Jurkat, Clone E6-1 (cell line): ENCODE measurements around the gene KCNJ16.

Source experiments
- DNase-seq: peaks from one replicate; pipeline ENCODE4 v3.0.0-alpha.2; 2011; ENCODE audit warnings: low read depth, low spot score
- H3K4me3 ChIP-seq: 2 replicates; pipeline ENCODE4 v1.5.1; 2011; ENCODE audit warnings: mild to moderate bottlenecking, low read length, control low read depth, moderate library complexity

KCNJ16 gene

DNA sequence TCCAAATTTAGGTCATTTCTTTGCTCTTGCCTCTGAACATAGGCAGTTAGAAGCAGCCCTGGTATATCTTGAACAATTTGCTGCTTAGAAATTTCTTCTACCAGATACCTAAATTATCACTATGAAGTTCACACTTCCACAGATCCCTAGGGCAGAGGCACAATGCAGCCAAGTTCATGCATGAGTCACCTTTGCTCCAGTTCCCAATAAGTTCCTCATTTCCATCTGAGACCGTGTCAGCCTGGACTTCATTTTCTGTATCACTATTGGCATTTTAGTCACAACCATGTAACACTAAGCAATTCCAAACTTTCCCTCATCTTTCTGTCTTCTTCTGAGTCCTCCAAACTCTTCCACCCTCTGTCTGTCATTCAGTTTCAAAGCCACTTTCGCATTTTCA is 45.0 kb downstream of the KCNJ16 start:
- DNase-seq = no peak
- H3K4me3 ChIP-seq = no peak overlapping the region

DNA sequence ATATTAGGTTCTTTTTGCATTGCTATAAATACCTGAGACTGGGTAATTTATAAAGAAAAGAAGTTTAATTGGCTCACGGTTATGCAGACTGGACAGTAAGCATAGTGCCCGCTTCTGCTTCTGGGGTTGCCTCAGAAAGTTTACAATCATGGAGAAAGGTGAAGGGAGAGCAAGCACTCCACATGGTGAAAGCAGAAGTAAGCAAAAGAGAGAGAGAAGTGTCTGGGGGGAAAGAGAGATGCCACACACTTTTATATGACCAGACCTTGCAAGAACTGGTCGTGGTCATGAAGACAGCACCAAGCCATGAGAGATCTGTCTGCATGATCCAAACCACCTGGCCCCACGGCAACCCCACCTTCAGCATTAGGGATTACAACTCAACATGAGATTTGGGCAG is 45.4 kb downstream of the KCNJ16 start:
- H3K4me3 ChIP-seq = no peak overlapping the region
- no peak for DNase-seq

DNA sequence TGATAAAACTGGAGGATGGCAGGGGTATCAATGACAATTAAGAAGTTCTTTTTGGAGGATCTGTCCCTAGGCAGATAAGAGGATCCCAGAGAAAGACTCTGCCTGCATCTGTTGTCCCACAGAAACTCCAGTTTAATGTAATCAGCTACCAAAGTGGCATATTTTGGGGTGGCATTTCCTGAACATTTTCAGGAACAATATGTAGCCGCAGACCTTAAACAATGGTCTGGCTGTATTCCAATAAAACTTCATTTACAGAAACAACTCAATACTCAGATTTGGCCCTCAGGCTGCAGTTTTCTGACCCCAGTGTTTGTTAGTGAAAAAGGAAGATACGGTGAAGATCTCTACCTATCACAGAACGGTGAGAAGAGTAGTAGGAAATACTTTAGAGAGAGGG is 46.1 kb downstream of the KCNJ16 start:
- H3K4me3 ChIP-seq = no peak overlapping the region
- no peak for DNase-seq

DNA sequence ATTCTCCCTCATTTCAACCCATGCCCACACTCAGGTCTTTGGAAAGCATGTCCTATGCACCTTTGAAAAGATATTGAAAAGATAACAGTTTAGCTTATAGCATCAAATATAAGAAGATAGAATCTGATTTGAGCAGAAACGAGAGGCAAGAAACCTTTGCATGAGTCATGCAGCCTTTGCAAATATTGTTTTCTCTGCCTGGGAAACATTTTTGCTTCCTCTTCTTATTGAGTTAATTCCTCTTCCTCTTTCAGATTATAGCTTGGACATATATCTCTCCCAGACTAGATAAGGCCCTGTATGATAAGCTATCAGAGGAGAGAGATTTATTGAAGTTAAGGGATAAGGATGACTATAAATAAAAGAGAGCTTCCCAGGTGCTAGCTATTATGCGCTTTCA is 48.2 kb downstream of the KCNJ16 start:
- H3K4me3 ChIP-seq = no peak overlapping the region
- no peak for DNase-seq

DNA sequence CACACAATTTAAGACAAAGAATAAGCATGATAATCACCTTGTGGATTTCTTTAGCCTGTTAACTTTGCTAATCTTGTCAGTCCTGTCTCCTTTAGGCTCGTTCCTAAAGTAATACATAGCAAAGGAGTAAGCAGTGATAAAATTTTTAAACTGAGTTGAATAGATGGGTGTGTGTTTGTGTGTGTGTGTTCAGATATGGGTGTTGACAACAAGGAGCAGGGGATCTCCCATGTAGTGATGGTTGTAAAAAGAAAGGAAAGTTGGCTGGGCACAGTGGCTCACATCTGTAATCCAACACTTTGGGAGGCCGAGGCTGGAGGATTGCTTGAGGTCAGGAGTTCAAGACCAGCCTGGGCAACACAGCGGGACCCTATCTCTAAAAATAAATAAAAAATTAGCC is 49.7 kb downstream of the KCNJ16 start:
- no peak overlapping the region for H3K4me3 ChIP-seq
- no peak for DNase-seq

DNA sequence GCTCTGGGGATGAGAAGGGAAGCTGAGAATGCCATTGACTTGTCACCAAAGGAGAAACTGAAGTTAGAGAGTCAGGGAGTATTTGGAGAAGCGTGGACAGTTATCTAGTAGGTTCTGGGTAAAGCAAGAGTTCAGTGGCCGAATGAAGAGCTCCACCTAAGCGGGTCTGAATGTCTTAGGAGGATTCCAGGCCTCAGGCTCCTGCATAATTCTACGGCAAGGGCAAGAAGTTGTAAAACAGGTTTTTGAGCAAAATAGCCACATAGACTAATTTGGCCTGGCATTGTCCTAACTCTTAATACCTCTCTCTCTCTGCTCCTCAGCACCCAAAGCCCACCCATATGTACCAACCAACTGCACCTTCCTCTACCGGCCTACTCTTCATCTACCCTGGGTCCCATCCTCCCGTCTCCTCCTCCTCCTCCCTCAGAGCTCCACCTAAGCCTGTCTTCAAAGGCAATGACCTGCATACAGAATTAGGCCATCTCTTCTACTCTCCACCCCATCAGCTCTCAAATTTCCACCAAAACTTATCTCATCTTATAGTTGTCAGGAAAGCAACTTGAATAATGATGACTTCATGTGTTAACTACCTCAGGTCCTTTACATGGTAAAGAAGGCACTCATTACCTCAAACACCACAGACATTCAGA is 52.3 kb downstream of the KCNJ16 start:
- DNase-seq = no peak
- no peak overlapping the region for H3K4me3 ChIP-seq

DNA sequence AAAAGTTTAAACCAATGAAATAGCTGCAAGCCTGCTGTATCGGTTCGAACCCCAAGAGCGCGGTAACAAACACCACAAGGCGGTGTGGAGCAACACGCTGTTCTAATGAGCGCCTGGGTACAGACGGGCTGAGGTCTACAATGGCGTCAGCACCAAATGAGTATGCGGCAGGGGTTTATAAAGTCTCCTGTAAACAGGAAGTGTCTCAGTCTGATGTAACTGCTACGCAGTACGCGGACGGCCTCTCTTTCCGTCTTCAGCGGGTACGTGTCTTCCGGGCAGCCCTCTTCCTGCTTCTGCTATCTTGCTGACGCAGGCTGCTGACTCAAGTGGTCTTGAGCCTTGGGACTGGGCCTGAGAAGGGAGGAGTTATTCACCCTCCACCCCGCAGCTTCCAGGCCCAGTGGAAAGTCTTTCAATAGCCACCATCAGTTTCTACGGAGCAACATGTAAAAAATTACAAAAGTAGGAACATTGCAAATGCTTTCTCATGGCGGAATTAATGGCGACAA is 53.8 kb downstream of the KCNJ16 start:
- no peak overlapping the region for H3K4me3 ChIP-seq
- no peak for DNase-seq

DNA sequence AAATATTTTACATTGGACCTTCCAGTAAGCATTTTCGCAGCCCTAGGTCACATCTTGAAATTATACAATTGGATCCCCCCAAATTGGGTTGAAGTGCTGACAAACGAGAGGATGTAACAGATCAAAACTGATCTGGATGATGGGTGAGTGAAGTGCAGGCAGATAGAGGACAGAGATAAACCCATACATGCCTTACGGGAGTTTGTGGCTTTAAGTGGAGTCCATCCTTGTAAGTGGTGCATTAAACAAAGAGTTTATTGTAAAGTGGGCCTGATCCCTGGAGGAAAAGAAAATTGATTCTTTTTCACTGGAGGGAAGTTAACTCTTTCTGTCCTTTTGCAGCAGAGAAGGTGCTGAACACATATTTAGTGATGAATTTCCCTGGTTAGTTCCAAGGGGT is 55.3 kb downstream of the KCNJ16 start:
- H3K4me3 ChIP-seq = no peak overlapping the region
- no peak for DNase-seq

DNA sequence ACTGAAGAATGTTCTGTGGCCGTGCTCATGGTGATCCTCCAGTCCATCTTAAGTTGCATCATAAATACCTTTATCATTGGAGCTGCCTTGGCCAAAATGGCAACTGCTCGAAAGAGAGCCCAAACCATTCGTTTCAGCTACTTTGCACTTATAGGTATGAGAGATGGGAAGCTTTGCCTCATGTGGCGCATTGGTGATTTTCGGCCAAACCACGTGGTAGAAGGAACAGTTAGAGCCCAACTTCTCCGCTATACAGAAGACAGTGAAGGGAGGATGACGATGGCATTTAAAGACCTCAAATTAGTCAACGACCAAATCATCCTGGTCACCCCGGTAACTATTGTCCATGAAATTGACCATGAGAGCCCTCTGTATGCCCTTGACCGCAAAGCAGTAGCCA is 57.5 kb downstream of the KCNJ16 start:
- no peak for DNase-seq

DNA sequence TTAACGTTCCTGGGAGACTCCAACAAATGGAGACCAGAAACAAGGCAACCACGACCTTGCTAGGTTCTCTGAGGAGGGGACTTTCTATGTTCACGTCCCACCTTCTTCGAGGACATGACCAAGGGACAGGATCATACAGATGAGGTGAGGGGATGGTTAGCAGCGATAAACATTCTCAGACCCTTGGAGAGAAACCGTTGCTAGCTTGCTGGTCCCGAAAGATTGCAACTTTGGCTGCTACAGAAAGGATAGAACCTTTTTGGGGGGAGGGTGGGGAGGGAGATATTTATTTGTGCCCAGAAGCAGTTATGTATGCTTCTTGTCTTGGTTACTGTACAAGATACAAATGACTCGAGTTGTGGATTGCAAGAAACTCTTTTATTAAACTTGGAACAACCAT is 59.0 kb downstream of the KCNJ16 start:
- no peak for DNase-seq
- no peak overlapping the region for H3K4me3 ChIP-seq

More for the DNA sequence above, 57.5 kb downstream of the KCNJ16 start:
- no peak overlapping the region for H3K4me3 ChIP-seq

DNA sequence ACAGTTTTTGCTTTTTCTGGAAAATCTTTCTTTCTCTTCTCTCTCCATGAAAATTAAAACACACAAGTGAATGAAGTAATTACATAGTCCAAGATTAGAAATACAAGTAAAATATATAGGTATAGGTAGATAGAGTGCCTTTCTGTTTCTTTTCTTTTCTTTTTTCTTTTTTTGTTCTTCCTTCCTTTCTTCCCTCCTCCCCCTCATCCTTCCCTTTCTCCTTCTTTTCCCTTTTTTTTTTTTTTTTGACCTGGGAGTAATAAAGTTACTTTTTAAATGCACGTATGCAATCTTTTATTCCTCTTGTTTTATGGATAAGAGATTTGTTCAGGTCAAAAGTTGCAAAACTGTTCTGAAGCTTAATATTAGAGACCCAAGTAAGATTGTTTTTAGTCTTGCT is 59.8 kb downstream of the KCNJ16 start:
- H3K4me3 ChIP-seq = no peak overlapping the region
- no peak for DNase-seq

DNA sequence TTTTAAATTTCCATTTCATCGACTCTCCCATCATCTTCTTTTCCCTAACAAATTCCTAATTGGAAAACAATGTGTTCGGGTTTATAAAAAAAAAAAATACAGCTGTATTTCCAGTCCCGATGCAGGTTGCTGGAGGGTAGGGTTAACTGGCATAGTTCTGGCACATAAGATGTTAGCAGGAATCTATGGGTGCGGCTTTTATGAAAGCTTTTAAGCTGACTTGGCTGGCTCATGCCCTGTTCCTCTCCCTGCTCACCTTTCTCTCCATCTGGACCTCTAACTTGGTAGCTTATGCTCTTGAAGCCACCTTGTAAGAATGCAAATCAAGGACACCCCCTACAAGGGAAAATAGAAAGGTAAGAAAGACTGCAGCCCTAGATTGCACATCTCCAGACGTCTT is 61.1 kb downstream of the KCNJ16 start:
- H3K4me3 ChIP-seq = no peak overlapping the region
- DNase-seq = no peak

DNA sequence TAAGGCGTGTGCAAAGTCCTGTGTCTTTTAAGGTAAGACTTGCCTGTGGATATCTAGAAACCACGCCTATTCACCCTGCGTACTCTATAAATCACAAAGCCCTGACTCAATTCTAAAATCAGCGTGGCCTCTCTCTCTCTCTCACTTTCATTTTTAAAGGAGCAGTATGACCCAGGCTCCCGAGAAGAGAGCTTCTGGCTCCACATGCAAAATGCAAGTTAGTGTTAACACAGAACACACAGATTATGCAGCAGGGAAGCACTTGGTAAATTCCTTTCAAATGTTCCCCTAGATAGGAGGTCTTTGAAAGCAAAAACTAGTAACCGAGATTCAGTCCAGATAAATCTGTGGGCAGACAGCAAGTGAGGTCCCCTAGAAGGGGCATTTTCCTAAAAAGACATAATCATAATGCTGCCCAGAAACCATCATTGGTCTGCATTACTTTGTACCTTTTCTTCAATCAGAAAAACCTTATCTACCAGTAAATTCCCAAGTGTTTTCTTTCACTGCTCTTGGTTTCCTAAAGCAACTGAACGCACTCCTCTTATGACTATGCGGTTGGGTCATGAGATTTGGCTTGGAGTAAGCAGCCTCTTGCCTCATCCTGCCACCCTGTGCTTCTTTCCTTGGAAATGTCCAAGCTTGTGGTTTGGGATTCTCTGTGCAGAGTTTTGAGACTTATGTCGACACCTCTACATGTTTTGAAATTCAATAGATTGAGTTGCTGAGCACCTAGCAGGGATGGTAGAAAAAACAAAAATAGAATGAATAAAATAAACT is 62.6 kb downstream of the KCNJ16 start:
- no peak overlapping the region for H3K4me3 ChIP-seq
- no peak for DNase-seq

DNA sequence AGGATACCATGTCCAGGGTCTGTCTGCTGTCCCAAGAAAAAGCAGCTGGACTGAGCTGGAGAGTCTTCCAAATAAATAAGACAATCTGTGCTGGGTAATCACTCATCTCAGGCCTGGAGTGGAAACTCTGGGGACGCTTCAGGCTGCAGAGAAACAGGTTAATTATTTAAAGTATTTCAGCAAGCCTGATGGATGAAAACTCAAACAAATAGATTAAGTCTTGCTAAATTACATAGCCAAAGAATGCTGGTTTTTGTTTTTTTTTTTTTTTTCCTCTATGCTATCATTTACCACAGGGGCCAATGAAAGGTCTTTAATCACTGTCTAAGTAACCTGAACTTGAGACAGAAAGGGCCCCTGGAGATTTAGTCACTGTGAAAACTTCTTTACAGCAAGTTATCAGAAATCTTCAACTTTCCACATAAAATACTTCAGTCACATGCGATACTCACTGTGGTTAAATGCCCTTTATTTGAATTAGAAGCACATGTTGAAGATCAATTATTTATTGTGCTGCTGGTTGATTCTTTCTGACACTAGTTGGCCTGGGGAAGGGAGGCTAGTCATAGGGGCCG is 63.4 kb downstream of the KCNJ16 start:
- H3K4me3 ChIP-seq = no peak overlapping the region

DNA sequence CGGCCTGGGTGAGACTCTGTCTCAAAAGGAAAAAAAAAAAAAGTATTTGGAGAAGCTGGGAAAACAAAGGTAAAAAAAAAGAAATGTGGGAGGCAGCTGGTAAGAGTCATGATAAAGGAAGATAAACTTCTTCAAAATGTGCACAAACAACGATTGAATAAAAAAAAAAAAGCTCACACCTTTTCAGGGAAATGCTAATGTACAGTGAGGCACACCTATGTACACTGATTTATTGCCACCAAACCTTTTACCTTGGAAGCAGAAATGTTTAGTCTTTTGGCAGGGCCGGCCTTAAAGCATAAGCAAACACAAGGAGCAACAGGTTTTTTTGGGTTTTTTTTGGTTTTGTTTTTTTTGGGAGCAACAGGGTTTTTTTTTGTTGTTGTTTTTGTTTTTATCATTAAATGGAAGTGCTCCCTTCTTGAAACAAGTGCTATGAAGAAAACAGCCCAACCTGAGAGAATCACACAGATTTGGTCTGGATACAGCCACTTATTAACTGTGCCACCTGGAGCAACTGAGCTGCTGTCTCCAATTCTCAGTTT is 64.5 kb downstream of the KCNJ16 start:
- no peak overlapping the region for H3K4me3 ChIP-seq
- no peak for DNase-seq

More for the DNA sequence above, 63.4 kb downstream of the KCNJ16 start:
- no peak for DNase-seq

DNA sequence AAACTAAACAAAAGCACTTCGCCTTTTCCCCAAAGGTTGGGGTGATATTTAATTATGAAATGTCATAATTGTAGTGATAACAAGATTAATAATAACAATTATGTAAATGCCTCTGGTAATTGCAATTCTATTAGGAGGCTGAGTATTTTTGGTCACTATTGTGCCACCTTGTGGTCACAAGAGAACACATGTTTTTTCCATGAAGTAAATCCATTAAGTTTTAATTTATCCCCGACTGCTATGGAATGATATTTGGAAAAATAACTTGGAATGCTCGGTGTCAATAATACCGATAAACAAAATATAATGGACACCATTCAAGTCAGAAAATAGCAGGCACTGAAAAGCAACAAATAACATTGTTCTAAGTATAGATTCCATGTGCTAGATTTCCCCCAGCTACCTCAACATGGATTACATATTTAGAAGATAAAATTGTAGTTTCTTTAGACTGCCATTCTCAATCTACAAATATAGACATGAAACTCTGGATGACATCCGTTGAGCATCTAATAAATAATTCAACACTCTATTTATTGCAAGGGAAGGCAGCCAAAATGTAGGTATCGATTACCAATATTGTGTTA is 69.3 kb downstream of the KCNJ16 start:
- DNase-seq = peak; percentile 4
- H3K4me3 ChIP-seq = no peak overlapping the region

DNA sequence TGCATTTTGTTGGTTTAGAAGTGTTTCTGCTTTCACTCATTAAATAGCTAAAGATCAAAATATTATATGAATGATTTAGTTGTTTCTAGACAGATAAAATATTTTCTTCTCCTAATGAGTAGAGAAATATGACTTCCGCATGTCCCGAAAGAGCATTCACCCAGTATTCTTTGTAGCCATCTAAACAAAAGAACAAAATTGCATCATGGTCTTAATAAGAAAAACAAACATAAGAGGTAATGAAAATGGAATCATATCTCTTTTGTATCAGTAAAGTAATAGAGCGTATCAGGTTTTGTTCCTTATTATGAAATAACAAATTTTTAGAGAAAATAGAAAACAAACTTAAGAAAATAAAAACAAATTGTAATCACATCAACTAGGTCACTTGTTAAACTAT is 78.2 kb downstream of the KCNJ16 start:
- H3K4me3 ChIP-seq = no peak overlapping the region
- DNase-seq = no peak

DNA sequence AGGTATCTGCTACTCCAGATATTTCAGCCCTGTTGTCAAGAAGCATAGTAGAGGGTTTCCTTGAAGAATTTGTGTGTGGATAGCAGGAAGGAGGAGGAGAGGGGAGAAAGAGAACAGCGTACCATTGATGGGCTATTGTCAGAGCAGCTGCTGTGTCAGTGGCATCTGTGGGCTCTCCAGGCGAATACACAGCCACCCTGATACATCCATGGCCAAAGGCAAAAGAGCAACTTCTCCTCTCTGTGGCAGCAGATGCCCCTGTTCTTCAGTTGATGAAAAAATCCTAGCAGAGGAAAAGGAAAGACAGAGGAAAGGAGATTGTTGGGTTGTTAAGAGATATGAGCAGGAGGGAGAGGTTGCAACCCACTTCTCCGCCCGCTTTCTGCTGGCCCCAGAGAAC is 82.1 kb downstream of the KCNJ16 start:
- DNase-seq = no peak
- H3K4me3 ChIP-seq = no peak overlapping the region

DNA sequence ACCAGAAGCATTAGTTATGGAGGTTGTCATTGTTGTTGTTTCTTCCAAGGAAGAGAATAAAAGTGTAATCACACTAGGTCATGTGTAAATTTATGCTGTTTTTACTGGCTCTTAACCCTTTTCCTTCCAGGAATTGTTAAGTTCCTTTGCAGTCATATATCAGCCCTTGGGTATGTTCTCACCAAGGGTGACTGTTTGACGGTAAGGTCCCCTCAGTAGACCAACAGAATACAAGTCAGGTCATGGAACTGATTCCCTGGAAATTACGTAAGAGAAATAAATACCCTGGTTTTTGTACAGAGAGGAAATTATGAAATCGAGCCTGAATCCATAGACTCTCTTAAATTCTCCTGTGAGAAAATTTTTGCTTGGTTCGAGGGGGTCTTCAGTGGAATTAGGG is 83.2 kb downstream of the KCNJ16 start:
- H3K4me3 ChIP-seq = no peak overlapping the region
- DNase-seq = no peak

DNA sequence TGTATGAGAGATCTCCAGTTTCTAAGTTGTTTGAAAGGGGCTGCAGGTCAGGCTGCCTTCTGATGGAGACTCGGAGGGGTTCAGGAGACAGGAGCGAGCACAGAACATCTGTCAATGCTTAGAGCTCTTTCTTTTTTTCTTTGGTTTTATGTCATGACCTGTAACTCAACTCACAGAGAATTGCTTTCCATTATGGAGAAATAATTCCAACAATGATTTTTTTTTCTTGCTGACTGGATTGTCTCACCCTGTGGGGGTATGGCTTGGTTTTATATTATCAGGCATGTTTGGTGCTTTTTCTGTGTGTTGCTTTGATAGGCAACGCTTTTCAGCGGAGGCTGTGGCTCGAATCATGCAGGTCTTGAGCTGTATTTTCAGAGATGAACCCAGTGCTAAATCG is 83.6 kb downstream of the KCNJ16 start:
- no peak for DNase-seq

More for the DNA sequence above, 83.6 kb downstream of the KCNJ16 start:
- no peak overlapping the region for H3K4me3 ChIP-seq
